IPS-18a (cell line): ENCODE measurements around the gene SH3BP4.

Experiments used
- H3K27ac ChIP-seq: one replicate; pipeline ENCODE4 v1.5.1; 2013; ENCODE audit warnings: low read length
- H3K27me3 ChIP-seq: one replicate; pipeline ENCODE4 v1.6.1; 2013; ENCODE audit warnings: mild to moderate bottlenecking, low read length; ENCODE audit not compliant: control insufficient read depth, insufficient read depth
- H3K36me3 ChIP-seq: one replicate; pipeline ENCODE4 v1.6.1; 2013; ENCODE audit warnings: low read depth, low read length; ENCODE audit not compliant: control insufficient read depth
- H3K4me1 ChIP-seq: one replicate; pipeline ENCODE4 v1.6.1; 2013; ENCODE audit warnings: low read depth, low read length; ENCODE audit not compliant: control insufficient read depth
- H3K4me3 ChIP-seq: one replicate; pipeline ENCODE4 v1.5.1; 2013; ENCODE audit warnings: low read length
- H3K9ac ChIP-seq: one replicate; pipeline ENCODE4 v1.6.1; 2013; ENCODE audit warnings: mild to moderate bottlenecking, low read length, moderate library complexity
- H3K9me3 ChIP-seq: one replicate; pipeline ENCODE4 v1.6.1; 2013; ENCODE audit warnings: low read depth, low read length; ENCODE audit not compliant: control insufficient read depth

The SH3BP4 gene

DNA sequence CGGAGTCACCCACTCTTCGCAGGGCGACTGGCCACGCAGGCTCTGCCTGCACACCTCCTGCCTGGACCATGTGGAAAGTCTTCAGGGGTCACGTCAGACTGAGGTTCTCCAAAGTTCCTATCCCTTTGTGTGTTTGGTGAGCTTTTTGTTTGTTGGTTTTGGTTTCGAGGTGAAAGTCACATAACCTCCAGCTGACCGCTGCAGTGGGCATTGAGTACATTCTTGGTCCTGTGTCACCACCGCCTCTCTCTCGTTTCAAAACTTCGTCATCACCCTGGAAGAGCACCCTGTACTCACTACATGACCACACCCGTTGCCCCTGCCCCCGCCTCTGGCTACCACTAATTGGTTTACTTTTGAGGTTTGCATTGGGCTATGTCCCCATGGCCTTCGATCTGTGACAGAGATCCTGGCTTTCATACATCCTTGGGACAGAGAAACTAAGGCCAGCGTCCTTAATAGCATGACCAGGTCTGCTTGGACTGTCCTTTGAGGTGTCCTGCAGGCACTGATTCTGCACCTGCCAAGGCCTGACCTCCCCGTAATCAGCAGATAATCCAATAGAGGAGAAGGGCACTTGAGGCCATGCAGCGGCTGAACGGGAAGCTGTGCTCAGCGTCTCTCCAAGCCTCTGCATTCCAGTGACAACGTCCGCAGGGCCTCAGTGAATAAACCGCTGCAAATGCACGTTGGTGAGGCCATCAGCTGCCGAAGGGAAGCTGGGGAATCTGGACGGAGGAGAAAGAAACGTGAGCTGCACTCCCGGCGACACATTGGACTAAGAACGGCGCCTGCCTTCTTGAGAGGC lies 46.8 kb downstream of the SH3BP4 start:
- H3K4me1 ChIP-seq = peaks cover 38% of the 10 kb centered on the region
- H3K36me3 ChIP-seq = no peaks in the 10 kb centered on the region
- H3K27me3 ChIP-seq = no peaks in the 10 kb centered on the region
- H3K4me3 ChIP-seq = no peak overlapping the region
- H3K9me3 ChIP-seq = no peaks in the 10 kb centered on the region
- H3K27ac ChIP-seq = no peak overlapping the region
- H3K9ac ChIP-seq = no peak overlapping the region

DNA sequence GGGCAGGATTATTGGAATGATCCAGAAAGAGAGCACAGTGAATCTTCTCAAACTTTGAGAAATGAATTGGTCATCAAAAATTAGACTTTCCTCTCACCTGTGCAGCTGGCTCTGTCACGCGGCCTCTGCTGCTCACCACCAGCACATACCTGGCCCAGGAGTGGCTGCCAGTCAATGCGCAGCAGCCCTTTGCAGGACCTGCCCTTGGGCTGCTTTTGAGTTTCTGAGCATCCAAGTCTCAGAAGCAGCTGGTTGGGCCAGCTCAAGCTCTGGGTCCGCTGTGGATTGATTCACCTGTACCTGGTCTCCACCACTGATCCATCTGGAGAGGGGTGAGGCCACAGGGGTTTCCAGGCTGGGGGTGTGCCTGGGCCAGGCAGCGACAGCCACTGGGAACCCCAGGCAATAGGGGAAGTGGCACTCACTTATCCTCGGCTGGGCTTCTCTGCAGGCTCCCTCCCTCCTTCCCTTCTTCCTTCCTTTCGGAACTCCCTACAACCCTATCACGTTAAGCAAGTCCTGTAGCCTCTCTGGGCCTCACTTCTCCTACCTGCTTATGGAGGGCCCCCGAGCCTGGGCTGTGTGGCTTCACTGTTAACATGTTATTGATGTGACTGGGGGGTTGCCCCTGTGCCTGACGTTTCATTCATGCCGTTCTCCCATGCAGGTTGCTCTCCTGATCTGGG lies 48.1 kb downstream of the SH3BP4 start:
- no peaks in the 10 kb centered on the region for H3K9me3 ChIP-seq
- no peaks in the 10 kb centered on the region for H3K27me3 ChIP-seq
- no peaks in the 10 kb centered on the region for H3K36me3 ChIP-seq
- H3K4me1 ChIP-seq = peaks cover 29% of the 10 kb centered on the region
- no peak overlapping the region for H3K4me3 ChIP-seq
- no peak overlapping the region for H3K27ac ChIP-seq
- H3K9ac ChIP-seq = no peak overlapping the region

DNA sequence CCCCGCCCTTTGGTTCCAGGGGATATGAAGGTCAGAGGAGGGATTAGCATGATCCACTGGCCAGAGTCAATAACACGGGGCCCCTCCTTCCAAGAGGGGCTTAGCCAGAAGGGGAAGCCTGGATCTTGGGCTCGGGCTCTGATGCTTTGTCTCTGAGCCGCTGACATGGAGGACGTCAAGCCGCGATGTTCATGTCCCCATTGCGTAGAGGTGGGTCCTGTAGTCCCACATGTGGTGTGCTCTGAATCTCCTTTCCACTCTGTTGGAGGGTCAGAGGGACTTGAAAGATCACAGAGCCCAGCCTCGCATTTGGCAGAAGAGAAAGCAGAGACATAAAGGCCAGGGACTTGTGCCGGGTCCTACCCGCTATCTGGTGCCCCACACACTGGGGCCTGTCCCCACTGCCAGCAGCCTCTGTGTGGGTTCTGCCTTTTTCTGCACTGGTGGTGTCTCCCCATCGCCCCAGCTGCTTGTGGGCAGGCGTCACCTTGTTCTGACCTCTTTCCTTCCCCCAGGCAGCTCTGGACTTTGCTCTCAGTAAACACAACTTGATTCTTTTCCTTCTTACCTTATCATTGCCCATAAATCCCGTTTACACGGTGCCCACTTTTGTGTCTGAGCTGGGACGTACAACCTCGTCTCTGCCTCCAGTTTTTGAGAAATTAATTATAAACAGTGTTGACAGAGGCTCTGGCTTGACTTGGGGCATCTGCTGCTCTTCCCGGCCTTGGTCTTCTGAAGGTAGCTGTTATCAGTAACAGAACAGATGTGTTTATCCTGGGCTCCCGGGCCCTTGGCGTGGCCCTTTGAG lies 48.8 kb downstream of the SH3BP4 start:
- Histone ChIP-seq H3K27ac (no peak overlapping the region), H3K4me3 (no peak overlapping the region), H3K36me3 (no peaks in the 10 kb centered on the region), H3K4me1 (peaks cover 30% of the 10 kb centered on the region), H3K27me3 (no peaks in the 10 kb centered on the region), H3K9ac (no peak overlapping the region), H3K9me3 (no peaks in the 10 kb centered on the region)

- H3K4me1 ChIP-seq = peaks cover 30% of the 10 kb centered on the region
- H3K4me3 ChIP-seq = no peak overlapping the region
- H3K9ac ChIP-seq = no peak overlapping the region
- no peaks in the 10 kb centered on the region for H3K27me3 ChIP-seq
- no peaks in the 10 kb centered on the region for H3K9me3 ChIP-seq
- H3K36me3 ChIP-seq = no peaks in the 10 kb centered on the region
- no peak overlapping the region for H3K27ac ChIP-seq
Observed at GRCh38 chr2:235001237-235002133, 49.7 kb downstream of the SH3BP4 start.

DNA sequence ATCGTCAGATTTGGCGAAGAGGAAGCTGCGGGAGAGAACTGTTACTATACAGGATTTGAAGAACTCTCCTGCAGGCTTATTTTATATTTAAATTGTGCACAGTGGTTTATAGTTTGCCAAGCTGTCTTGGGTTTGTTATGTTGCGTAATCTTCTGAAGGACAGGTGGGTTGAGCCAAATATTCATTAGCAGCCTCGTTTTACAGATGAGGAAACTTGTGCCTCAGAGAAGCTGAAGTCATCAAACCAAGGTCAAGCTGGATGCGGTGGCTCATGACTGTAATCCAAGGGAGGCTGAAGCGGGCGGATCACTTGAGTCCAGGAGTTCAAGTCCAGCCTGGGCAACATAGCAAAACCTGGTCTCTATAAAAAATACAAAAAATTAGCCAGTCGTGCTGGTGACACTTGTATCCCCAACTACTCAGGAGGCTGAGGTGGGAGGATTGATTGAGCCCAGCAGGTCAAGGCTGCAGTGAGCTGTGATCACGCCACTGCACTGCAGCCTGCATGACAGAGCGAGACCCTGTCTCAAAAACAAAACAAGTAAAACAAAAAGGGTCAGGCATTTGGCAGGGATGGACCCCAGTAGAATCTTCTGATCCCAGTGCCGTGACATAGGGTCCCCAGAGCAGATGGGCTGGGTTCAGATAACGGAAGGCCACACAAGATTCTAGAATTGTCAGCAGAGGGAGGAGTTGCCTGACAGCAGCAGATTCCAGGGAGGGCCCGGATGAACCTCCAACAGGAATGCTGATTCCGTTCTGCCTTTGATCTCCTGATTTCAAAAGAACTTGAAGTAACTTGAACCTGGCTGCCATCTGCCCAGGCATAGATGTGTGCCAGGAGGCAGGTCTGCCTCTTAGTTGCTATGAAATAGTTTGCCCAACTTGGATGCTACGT lies 50.6 kb downstream of the SH3BP4 start:
- H3K4me1 ChIP-seq = peaks cover 25% of the 10 kb centered on the region
- no peaks in the 10 kb centered on the region for H3K36me3 ChIP-seq
- no peak overlapping the region for H3K4me3 ChIP-seq
- H3K27ac ChIP-seq = no peak overlapping the region
- H3K9me3 ChIP-seq = no peaks in the 10 kb centered on the region
- no peak overlapping the region for H3K9ac ChIP-seq
- H3K27me3 ChIP-seq = no peaks in the 10 kb centered on the region

GRCh38 chr2:235003096-235003775 lies 51.4 kb downstream of the SH3BP4 start:
- no peaks in the 10 kb centered on the region for H3K36me3 ChIP-seq
- no peaks in the 10 kb centered on the region for H3K27me3 ChIP-seq
- H3K9me3 ChIP-seq = no peaks in the 10 kb centered on the region
- peaks cover 25% of the 10 kb centered on the region for H3K4me1 ChIP-seq
- no peak overlapping the region for H3K27ac ChIP-seq
- no peak overlapping the region for H3K9ac ChIP-seq
- no peak overlapping the region for H3K4me3 ChIP-seq

DNA sequence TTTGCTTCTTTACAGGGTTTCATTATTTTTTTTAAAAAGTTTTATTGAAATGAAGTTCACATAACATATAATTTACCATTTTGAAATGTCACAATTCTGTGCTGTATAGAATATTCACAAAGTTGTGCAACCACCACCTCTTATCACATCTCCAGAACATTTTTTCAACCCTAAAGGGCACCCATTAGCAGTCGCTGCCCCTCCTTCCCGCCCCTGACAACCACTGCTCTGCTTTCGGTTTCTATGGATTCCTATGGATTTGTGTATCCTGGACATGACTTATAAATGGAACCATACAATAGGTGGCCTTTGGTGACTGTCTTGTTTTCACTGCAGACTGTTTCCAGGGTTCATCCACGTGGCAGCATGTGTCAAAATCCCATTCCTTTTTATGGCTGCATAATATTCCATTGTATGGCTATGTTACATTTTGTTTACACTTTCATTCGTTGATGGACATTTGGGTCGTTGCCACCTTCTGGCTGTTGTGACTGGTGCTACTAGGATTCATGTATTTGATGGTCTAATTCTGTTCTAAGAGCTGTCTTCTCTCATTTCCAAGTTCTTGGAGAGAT lies 52.6 kb downstream of the SH3BP4 start:
- H3K27me3 ChIP-seq = no peaks in the 10 kb centered on the region
- H3K36me3 ChIP-seq = no peaks in the 10 kb centered on the region
- no peak overlapping the region for H3K9ac ChIP-seq
- H3K4me3 ChIP-seq = no peak overlapping the region
- peaks cover 21% of the 10 kb centered on the region for H3K4me1 ChIP-seq
- no peak overlapping the region for H3K27ac ChIP-seq
- H3K9me3 ChIP-seq = no peaks in the 10 kb centered on the region

- Histone ChIP-seq H3K27ac (no peak overlapping the region), H3K4me1 (peaks cover 20% of the 10 kb centered on the region), H3K27me3 (no peaks in the 10 kb centered on the region), H3K4me3 (no peak overlapping the region), H3K9ac (no peak overlapping the region), H3K9me3 (no peaks in the 10 kb centered on the region), H3K36me3 (no peaks in the 10 kb centered on the region)
Observed at GRCh38 chr2:235005023-235005422, 53.2 kb downstream of the SH3BP4 start.

GRCh38 chr2:235005603-235006259 lies 53.9 kb downstream of the SH3BP4 start:
- H3K4me3 ChIP-seq = no peak overlapping the region
- H3K9ac ChIP-seq = peak overlapping the region; percentile 54
- H3K36me3 ChIP-seq = no peaks in the 10 kb centered on the region
- H3K4me1 ChIP-seq = peaks cover 20% of the 10 kb centered on the region
- peak overlapping the region; percentile 67 for H3K27ac ChIP-seq
- H3K27me3 ChIP-seq = no peaks in the 10 kb centered on the region
- H3K9me3 ChIP-seq = no peaks in the 10 kb centered on the region
